Measurements from ENCODE around the gene TRPV5.

GRCh38 chr7:142933092-142933475, 462 bp downstream of the TRPV5 start:
- TF ChIP-seq, protein P1, sequence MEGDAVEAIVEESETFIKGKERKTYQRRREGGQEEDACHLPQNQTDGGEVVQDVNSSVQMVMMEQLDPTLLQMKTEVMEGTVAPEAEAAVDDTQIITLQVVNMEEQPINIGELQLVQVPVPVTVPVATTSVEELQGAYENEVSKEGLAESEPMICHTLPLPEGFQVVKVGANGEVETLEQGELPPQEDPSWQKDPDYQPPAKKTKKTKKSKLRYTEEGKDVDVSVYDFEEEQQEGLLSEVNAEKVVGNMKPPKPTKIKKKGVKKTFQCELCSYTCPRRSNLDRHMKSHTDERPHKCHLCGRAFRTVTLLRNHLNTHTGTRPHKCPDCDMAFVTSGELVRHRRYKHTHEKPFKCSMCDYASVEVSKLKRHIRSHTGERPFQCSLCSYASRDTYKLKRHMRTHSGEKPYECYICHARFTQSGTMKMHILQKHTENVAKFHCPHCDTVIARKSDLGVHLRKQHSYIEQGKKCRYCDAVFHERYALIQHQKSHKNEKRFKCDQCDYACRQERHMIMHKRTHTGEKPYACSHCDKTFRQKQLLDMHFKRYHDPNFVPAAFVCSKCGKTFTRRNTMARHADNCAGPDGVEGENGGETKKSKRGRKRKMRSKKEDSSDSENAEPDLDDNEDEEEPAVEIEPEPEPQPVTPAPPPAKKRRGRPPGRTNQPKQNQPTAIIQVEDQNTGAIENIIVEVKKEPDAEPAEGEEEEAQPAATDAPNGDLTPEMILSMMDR (IDR thresholded peaks at IDR 0.05; ENCODE audit: extremely low read depth in 1 of 2, insufficient read depth in 1 of 2, low read depth in 1 of 2, low read length in 2 of 2): no peak
- TF ChIP-seq GATA2 (IDR thresholded peaks at IDR 0.05; ENCODE audit: insufficient read depth, insufficient read length, low read depth, low read length) (no peak), POLR2A (IDR thresholded peaks at IDR 0.05; ENCODE audit: low read depth, low read length) (no peak), POLR2AphosphoS5 (IDR thresholded peaks at IDR 0.05; ENCODE audit: insufficient read depth, low read depth, low read length) (no peak), MYC (IDR thresholded peaks at IDR 0.05; ENCODE audit: low read depth, low read length) (no peak), EZH2 (IDR thresholded peaks at IDR 0.05; ENCODE audit: borderline replicate concordance, low read depth, low read length, severe bottlenecking) (no peak), JUN (IDR thresholded peaks at IDR 0.05; ENCODE audit: borderline replicate concordance, insufficient read depth, insufficient read length, low read depth) (no peak), MAX (IDR thresholded peaks at IDR 0.05; ENCODE audit: insufficient read depth, insufficient read length) (no peak)
